Measurements from ENCODE around the gene KCNK6. TPM values are rescaled to one million over a fixed set of nuclear protein-coding genes. Genes with fewer than 3 reads are reported as not detected.
"Not testable (repeated sequence)": the region's sequence is repeated elsewhere in the genome, so short reads cannot be mapped to it uniquely, and the experiment has no call there.

Gene KCNK6
- polyA plus RNA-seq, 10 donors, result 1.9 to 3.4 (median 2.5) TPM

GRCh38 chr19:38321646-38322196 is 2.1 kb downstream of the KCNK6 start:
- DNase-seq, result no peak

DNA sequence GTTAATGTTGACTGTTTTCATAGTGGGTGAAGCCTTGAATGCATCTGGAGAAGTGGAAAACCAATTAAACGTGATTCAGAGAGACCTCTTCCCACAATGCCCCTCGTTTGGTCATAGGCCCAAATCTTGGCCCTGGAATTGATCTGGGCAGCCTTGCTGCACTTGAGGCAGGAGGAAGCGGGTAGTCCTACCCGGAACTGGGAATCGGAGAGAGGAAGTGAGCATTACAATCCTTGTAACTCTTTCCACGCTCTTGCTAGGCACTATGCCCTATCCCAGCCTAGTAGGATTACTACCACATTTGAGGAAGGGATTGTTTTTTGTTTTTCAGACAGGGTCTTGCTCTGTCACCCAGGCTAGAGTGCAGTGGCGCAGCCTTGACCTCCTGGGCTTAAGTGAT is 3.6 kb downstream of the KCNK6 start:
- DNase-seq, result no peak

- no peak for DNase-seq
Observed at GRCh38 chr19:38324431-38324830, 4.8 kb downstream of the KCNK6 start.

DNA sequence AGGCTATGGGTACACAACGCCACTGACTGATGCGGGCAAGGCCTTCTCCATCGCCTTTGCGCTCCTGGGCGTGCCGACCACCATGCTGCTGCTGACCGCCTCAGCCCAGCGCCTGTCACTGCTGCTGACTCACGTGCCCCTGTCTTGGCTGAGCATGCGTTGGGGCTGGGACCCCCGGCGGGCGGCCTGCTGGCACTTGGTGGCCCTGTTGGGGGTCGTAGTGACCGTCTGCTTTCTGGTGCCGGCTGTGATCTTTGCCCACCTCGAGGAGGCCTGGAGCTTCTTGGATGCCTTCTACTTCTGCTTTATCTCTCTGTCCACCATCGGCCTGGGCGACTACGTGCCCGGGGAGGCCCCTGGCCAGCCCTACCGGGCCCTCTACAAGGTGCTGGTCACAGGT is 6.9 kb downstream of the KCNK6 start:
- DNase-seq, result no peak

GRCh38 chr19:38329651-38330050 is 10.0 kb downstream of the KCNK6 start:
- DNase-seq, result no peak

GRCh38 chr19:38331728-38332127 is 12.1 kb downstream of the KCNK6 start:
- no peak for DNase-seq

DNA sequence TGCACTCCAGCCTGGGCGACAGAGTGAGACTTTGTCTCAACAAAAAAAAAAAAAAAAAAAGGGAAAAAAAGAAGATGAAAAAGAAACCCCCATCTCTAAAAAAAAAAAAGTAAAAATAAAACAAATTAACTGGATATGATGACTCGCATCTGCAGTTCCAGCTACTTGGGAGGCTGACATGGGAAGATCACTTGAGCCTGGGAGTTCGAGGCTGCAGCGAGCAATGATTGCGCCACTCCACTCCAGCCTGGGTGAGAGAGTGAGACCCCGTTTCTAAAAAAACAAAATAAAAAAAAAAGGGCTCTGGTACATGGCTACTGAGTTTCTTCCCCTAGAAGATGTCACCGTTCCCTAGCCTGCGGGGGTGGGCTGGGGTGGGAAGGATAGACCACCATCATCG is 13.6 kb downstream of the KCNK6 start:
- DNase-seq, result no peak

DNA sequence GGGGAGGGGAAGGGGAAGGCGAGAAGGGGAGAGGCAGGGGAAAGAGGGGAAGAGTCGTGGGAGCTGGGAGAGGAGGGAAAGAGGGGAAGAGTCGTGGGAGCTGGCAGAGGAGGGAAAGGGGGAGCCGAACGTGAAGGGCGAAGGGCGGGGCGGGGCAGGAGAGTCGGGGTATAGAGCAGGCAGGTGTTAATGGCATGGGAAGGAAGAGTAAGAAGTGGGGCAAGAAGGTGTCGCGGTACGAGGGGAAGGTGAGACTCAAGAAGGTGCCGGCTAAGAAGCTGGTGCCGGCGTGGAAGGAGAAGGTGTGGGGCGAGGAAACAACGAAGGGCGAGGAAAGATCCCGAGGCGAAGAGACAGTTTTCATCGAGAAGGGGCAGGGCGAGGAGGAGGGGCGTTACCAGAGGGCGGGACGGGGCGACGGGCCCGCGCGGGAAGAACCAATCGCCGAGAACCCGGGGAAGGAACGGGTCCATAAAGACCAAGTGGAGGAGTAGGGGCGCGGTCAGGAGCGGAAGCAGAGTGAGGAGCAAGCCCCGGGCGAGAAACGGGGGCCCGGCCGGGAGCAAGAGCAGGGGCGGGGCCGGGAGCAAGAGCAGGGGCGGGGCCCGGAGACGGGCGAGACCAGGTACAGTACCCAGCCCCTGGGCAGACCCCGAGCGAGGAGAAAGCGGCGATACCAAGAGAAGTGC is 16.4 kb downstream of the KCNK6 start:
- DNase-seq, result peak; percentile 93 to 98 (median 94)

GRCh38 chr19:38336638-38337359 is 17.2 kb downstream of the KCNK6 start:
- peak; percentile 78 to 91 (median 88) for DNase-seq

- no peak for DNase-seq
Observed at GRCh38 chr19:38337360-38337653, 17.7 kb downstream of the KCNK6 start.

- DNase-seq, result not testable (repeated sequence)
Observed at GRCh38 chr19:38339011-38339410, 19.4 kb downstream of the KCNK6 start.

DNA sequence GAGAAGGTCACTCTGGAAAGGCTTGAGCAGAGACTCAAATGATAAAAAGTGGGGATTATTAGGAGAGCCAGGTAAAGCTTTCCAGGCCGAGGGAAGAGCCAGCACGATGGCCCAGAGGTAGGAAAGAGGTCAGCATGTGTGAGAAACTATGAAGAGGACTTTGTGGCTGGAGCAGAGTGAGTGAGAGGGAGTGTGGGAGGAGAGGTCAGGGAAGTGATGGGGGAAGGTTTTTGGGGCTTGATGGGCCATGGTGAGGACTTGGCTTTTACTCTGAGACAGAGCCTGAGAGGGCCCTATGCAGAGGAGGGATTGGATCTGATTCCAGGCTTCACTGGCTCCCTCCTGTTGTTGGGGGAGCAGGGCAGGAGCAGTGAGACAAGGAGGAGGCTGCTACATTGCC is 21.3 kb downstream of the KCNK6 start:
- DNase-seq, result no peak

- no peak for DNase-seq
Observed at GRCh38 chr19:38346837-38347236, 27.2 kb downstream of the KCNK6 start.

DNA sequence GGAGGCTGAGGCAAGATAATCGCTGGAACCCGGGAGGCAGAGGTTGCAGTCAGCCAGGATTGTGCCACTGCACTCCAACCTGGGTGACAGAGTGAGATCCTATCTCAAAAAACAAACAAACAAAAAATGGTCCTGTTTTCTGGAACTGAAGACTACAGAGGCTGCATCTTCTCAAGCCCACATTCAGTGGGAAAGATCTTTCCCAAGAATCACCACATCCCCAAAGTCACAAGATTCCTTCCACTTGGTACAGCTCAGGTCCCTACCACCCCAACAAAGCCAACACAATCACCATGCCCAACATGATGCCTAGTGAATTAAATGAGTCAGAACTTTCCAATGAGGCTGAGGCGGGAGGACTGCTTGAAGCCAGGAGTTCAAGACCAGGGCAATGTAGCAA is 31.2 kb downstream of the KCNK6 start:
- DNase-seq, result no peak

GRCh38 chr19:38351865-38352395 is 32.3 kb downstream of the KCNK6 start:
- DNase-seq, result no peak

DNA sequence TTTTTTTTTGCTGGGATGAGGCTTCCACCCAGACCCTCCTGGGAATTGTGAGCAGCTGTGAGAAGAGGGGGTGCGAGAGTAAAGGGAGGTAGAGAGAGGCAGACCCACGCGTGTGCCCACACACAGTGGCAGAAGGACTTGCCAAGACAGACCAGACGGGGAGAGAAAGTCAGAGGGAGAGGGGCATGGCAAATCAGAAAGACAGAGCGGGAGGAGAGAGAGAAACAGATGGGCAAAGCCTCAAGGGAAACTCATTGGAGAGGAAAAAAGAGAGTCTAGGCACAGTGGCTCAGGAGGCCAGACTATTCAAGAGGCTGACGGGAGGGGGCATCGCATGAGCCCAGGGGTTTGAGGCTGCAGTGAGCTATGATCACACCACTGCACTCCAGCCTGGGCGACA is 33.0 kb downstream of the KCNK6 start:
- no peak for DNase-seq

DNA sequence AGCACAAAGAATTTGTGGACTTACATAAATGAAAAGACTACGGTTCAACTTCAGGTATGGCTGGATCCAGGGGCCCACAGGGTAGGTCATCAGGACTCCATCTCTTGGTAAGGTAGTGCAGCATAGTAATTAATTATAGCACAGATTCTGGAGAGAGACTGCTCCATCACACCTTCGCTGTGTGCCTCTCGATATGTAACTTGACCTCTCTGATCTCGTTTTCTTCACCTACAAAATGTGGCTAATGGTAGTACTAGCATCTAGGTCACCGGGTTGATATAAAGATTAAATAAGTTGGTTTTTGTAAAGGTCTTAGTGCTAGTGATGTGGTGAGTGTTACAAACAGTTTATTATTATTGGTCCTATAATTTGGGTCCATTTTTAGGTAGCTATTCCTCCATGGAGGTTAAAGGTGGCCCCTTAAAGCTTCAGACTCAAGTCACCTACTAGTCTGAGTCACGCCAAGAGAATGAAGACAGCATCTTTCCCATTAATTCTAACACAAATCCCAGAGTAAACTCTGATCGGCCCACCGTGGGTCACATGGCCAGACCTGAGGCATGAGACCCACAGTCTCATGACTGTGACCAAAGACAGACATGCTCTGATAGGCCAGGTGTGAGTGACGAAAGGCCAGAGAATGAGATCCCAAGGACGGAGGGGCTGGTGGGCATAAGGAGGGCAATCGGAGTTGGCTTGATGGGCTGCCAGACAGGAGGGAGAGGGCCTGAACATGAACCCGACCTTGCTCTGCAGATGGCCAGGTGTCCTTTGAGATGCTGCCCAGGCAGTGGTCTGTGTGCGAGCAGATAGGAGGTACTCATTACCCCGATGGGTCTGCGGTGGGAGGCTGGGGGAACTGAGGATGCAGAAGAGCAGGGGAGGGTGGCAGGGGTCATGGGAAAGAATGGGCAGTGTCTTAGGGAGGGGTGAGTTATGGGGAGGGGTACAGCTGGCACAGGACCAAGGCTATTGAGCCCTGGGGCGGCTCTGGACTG is 36.4 kb downstream of the KCNK6 start:
- DNase-seq, result no peak

DNA sequence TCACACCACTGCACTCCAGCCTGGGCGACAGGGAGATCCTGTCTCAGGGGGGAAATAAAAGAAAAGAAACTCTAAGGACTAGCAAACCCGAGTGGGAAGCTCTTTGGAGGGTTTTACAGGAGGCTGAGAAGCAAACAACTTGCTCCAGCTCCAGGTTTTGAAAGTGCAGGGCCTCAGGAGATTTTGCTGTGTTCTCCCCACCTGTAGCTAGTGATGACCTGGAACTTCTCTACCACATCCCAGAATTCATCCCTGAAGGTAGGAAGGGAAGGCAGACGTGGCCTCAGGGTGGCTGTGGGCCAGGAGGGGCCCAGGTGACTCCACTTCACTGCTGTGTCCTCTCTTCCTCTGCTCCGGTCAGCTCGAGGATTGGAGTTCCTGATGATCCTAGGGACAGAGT is 38.4 kb downstream of the KCNK6 start:
- DNase-seq, result no peak

DNA sequence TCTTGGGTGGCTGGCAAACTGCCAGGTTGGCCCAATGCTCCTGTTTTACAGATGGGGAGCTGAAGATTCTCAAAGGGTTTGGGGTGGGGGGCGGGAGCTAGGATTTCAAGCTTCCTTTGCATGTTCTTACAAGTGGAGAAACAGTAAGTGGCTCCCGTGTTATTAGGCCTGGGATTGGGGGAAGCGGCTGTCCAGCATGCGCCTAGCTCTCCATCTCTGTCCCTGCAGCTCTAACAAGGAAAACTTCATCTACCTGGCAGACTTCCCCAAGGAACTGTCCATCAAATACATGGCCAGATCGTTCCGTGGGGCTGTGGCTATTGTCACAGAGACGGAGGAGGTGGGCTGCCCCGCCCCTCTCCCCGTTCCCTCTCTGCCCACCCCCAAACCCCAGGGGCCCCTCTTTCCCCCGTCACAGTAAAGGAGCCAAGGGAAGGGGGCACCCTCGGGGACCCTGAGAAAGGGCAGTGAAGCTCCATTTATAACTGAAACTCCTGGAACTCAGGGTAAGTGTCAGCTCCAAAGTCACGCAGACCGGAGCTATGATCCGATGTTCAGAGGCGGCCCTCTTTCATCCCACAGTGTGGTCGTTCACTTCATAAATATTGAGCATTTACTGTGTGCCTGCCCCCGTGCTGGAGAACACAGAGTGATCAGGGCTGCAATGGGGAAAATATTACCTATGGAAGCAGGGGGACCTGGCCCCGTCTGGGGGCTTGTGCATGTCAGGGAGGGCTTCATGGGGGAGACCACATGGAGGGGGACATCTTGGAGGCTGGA is 39.8 kb downstream of the KCNK6 start:
- no peak for DNase-seq

DNA sequence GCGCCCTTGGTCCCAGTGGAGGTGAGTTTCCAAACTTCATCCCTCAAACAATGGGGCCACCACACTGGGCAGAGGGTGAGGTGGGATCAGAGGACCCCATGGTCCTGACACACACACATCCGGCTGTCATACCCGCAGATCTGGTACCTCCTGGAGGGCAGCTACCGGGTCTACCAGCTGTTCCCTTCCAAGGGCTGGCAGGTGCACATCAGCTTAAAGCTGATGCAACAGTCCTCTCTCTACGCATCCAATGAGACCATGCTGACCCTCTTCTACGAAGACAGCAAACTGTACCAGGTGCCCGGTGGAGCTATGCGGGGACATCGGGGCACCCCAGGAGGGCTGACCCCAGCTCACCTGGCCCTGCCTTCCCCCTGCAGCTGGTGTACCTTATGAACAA is 40.7 kb downstream of the KCNK6 start:
- DNase-seq, result no peak
